Adrenal gland (tissue), 5 donors: ENCODE measurements around the gene P3H2.

ENCODE experiments used
- CTCF ChIP-seq, 6 experiments: fragments of 450-650 bp in 4 of 6; fragments of 200-600 bp in 2 of 6; sonication (generic) in 1 of 6; IDR thresholded peaks; 1 replicate in 5 of 6; 2 replicates in 1 of 6; pipeline versions ENCODE4 v1.5.1 to v1.8.0; 2016 to 2021; ENCODE audit warnings: antibody characterized with exemption in 6 of 6, mild to moderate bottlenecking in 2 of 6, moderate library complexity in 1 of 6
- POLR2A ChIP-seq, 2 donors: fragments of 450-650 bp; IDR thresholded peaks; one replicate each; pipeline ENCODE4 v1.6.1; 2017; ENCODE audit warnings: antibody characterized with exemption in 2 of 2, mild to moderate bottlenecking in 2 of 2, moderate library complexity in 1 of 2
- donor health status: DM: no; HTN: no; CAD: no.

- TF ChIP-seq CTCF (IDR thresholded peaks at IDR 0.05) (no peak), POLR2A (IDR thresholded peaks at IDR 0.05) (no peak)
Measured at GRCh38 chr3:189985948-189986347, 134.7 kb downstream of the P3H2 start.
